Gastrocnemius medialis (tissue), 4 donors: Measurements from ENCODE around the gene MIXL1. TPM values are rescaled to one million over a fixed set of nuclear protein-coding genes. Genes with fewer than 3 reads are reported as not detected.

Experiments
- ATAC-seq, 2 donors: fragments of 150-250 bp; one replicate each; pipeline ENCODE4 v1.9.1; 2016
- DNase-seq, 2 donors: peaks; one replicate each; pipeline ENCODE4 v3.0.0-alpha.2; 2019
- H3K27ac ChIP-seq, 4 donors: fragments of 200-600 bp; sonication (generic); 1 replicate in 1 of 4; 2 replicates in 3 of 4; pipeline ENCODE4 v1.5.1; 2016 to 2018; ENCODE audit warnings: mild to moderate bottlenecking in 2 of 4, moderate library complexity in 1 of 4
- H3K27me3 ChIP-seq, 3 donors: fragments of 200-600 bp; sonication (generic) in 2 of 3; 1 replicate in 1 of 3; 2 replicates in 2 of 3; pipeline versions ENCODE4 v1.5.1 to v1.6.0; 2016 to 2019; ENCODE audit warnings: mild to moderate bottlenecking in 1 of 3, moderate library complexity in 1 of 3
- H3K36me3 ChIP-seq, 2 donors: fragments of 200-600 bp; sonication (generic) in 1 of 2; one replicate each; pipeline ENCODE4 v1.5.1; 2017 to 2018
- H3K4me1 ChIP-seq, 2 donors: fragments of 200-600 bp; sonication (generic) in 1 of 2; one replicate each; pipeline ENCODE4 v1.5.1; 2016 to 2017; ENCODE audit warnings: mild to moderate bottlenecking in 2 of 2
- H3K4me3 ChIP-seq, 4 donors: fragments of 200-600 bp; sonication (generic) in 3 of 4; 1 replicate in 1 of 4; 2 replicates in 3 of 4; pipeline ENCODE4 v1.5.1; 2016 to 2019; ENCODE audit warnings: mild to moderate bottlenecking in 2 of 4
- H3K9me3 ChIP-seq, 3 donors: fragments of 200-600 bp; sonication (generic) in 2 of 3; 1 replicate in 1 of 3; 2 replicates in 2 of 3; pipeline ENCODE4 v1.5.1; 2016 to 2019
- POLR2A ChIP-seq, 2 donors: fragments of 450-650 bp; IDR thresholded peaks; one replicate each; pipeline ENCODE4 v1.6.1; 2017; ENCODE audit warnings: antibody characterized with exemption in 2 of 2, mild to moderate bottlenecking in 2 of 2, moderate library complexity in 2 of 2
- in situ Hi-C, 4 donors: fragments of 200-750 bp; cut with MboI; loops; one replicate each; pipeline versions ENCODE4 v1.15.0 to v1.8.0; 2017; ENCODE audit warnings: low sequenced_read_pairs in 4 of 4
- intact Hi-C: fragments of 100-400 bp; cut with DNase I; formaldehyde crosslinking; loops from one replicate; pipeline ENCODE4 v1.15.1; 2023; ENCODE audit warnings: low total_unique reads
- total RNA-seq, 4 donors: library from RNA; depleted of rRNA; stranded (reverse); fragments of >200 nt; gene quantifications; one replicate each; pipeline versions ENCODE4 v1.1.0 to v1.2.3, GENCODE V29; 2016
- TF ChIP-seq, protein P1 (sequence below), 5 experiments: fragments of 450-650 bp in 3 of 5; fragments of 200-600 bp in 2 of 5; sonication (generic) in 2 of 5; IDR thresholded peaks in 4 of 5; conservative IDR thresholded peaks in 1 of 5; 1 replicate in 4 of 5; 2 replicates in 1 of 5; pipeline ENCODE4 v1.5.1; 2016 to 2019; ENCODE audit warnings: antibody characterized with exemption in 5 of 5, mild to moderate bottlenecking in 3 of 5, moderate library complexity in 3 of 5

Gene MIXL1
- total RNA-seq, 4 donors from 2014 or later = not detected

DNA sequence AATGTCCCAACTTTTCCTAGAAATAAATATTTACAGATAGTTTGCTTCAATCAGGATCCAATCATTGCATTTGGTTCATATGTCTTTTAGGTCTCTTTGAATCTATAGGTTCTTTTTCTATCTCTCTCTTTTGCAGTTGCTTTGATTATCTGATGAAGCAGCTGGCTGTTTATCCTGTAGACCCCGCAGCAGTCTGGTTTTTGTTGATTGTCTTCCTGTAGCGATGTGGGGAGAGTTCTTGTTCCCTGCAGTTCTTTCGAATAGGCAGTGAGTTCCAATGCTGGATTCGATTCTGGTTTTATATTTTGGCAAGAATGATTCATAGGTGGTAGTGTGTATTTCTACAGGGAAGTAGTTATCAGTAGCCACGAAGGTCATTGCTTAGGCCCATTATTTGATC lies 7.4 kb upstream of the MIXL1 start:
- no peaks in the 10 kb centered on the region for H3K36me3 ChIP-seq
- no peaks in the 10 kb centered on the region for H3K27me3 ChIP-seq
- intact Hi-C loops (no loop called here), in situ Hi-C loops (no loop called here)
- H3K4me1 ChIP-seq = no peaks in the 10 kb centered on the region
- no peak for DNase-seq
- H3K4me3 ChIP-seq = no peak overlapping the region
- ATAC-seq = no peak
- H3K9me3 ChIP-seq = no peaks in the 10 kb centered on the region
- no peak for TF ChIP-seq POLR2A (IDR thresholded peaks at IDR 0.05)
- no peak overlapping the region for H3K27ac ChIP-seq

GRCh38 chr1:226217273-226217672 lies 6.2 kb upstream of the MIXL1 start:
- H3K36me3 ChIP-seq = no peaks in the 10 kb centered on the region
- no peaks in the 10 kb centered on the region for H3K4me1 ChIP-seq
- no peaks in the 10 kb centered on the region for H3K27me3 ChIP-seq
- DNase-seq (no peak), ATAC-seq (no peak)
- intact Hi-C loops (no loop called here), in situ Hi-C loops (no loop called here)
- TF ChIP-seq, protein P1, sequence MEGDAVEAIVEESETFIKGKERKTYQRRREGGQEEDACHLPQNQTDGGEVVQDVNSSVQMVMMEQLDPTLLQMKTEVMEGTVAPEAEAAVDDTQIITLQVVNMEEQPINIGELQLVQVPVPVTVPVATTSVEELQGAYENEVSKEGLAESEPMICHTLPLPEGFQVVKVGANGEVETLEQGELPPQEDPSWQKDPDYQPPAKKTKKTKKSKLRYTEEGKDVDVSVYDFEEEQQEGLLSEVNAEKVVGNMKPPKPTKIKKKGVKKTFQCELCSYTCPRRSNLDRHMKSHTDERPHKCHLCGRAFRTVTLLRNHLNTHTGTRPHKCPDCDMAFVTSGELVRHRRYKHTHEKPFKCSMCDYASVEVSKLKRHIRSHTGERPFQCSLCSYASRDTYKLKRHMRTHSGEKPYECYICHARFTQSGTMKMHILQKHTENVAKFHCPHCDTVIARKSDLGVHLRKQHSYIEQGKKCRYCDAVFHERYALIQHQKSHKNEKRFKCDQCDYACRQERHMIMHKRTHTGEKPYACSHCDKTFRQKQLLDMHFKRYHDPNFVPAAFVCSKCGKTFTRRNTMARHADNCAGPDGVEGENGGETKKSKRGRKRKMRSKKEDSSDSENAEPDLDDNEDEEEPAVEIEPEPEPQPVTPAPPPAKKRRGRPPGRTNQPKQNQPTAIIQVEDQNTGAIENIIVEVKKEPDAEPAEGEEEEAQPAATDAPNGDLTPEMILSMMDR (IDR thresholded peaks at IDR 0.05 in 4 of 5, conservative IDR thresholded peaks at IDR 0.05 in 1 of 5) = no peak
- TF ChIP-seq POLR2A (IDR thresholded peaks at IDR 0.05) = no peak
- no peak overlapping the region for H3K27ac ChIP-seq
- no peaks in the 10 kb centered on the region for H3K9me3 ChIP-seq
- no peak overlapping the region for H3K4me3 ChIP-seq

DNA sequence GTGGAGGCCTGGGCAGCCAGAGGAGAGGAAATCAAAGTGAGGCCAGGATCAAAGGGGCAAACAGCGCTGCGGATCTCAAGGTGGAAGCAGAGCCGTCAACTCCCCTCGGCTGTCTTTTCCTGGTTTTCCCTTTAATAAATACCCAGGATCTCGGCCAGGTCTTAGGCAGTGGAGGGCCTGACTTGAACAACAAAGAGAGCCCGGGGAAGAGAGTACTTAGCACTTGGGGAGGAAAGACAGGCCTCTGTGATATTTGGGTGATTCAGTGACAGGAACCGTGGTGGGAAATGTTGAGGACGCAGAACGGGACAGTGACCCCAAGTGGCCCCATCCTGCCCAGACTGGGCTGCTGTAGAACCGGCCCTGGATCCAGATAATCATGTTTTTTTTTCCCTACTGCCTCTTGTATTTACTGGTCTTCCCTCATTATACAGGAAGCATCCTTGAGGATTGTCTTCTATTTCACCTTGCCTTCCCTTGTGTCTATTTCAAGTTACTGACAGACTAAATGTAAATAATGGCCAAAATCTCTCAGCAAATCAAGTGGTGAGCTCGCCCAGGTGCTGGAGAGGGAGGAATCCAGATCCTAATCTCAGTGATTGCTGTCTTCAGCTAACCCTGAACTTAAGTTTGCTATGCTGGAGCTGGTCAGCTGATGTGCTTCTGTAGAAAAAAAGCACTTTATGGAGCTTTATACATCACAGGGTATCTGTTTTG lies 2.8 kb upstream of the MIXL1 start:
- H3K27ac ChIP-seq = no peak overlapping the region
- peaks cover 19 to 23% (median 19%) of the 10 kb centered on the region in 3 donors for H3K27me3 ChIP-seq
- H3K4me1 ChIP-seq = no peaks in the 10 kb centered on the region
- DNase-seq = no peak
- intact Hi-C loops (no loop called here), in situ Hi-C loops (no loop called here)
- ATAC-seq = no peak
- H3K9me3 ChIP-seq = no peaks in the 10 kb centered on the region
- no peak overlapping the region for H3K4me3 ChIP-seq
- TF ChIP-seq, protein P1 (IDR thresholded peaks at IDR 0.05 in 4 of 5, conservative IDR thresholded peaks at IDR 0.05 in 1 of 5) = no peak
- no peak for TF ChIP-seq POLR2A (IDR thresholded peaks at IDR 0.05)
- no peaks in the 10 kb centered on the region for H3K36me3 ChIP-seq

- Histone ChIP-seq H3K27ac (no peak overlapping the region), H3K9me3 (no peaks in the 10 kb centered on the region), H3K36me3 (no peaks in the 10 kb centered on the region), H3K27me3 (peaks cover 19 to 28% (median 22%) of the 10 kb centered on the region in 3 donors), H3K4me3 (no peak overlapping the region), H3K4me1 (no peaks in the 10 kb centered on the region)
- in situ Hi-C loops (no loop called here), intact Hi-C loops (no loop called here)
- TF ChIP-seq, protein P1 (IDR thresholded peaks at IDR 0.05 in 4 of 5, conservative IDR thresholded peaks at IDR 0.05 in 1 of 5) = no peak
- TF ChIP-seq POLR2A (IDR thresholded peaks at IDR 0.05) = no peak
- ATAC-seq (no peak), DNase-seq (no peak)
These were observed 778 bp upstream of the MIXL1 start for GRCh38 chr1:226222686-226223085.

DNA sequence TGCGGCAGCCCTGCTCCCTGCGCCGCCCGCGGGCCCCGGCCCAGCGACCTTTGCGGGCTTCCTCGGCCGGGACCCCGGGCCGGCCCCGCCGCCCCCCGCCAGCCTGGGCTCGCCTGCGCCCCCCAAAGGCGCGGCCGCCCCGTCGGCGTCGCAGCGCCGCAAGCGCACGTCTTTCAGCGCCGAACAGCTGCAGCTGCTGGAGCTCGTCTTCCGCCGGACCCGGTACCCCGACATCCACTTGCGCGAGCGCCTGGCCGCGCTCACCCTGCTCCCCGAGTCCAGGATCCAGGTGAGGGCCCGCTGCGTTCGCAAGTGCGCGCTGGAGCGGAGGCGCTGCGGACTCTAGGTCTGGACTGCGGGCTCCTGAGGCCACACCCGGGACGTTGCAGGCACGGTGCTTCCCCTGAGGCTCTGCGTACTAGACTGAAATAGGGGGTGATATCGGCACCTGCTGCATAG lies 351 bp downstream of the MIXL1 start:
- H3K4me3 ChIP-seq = peak overlapping the region in 3 of 4 donors; percentile 28 to 31 (median 30)
- no peaks in the 10 kb centered on the region for H3K36me3 ChIP-seq
- H3K27me3 ChIP-seq = peaks cover 19 to 28% (median 22%) of the 10 kb centered on the region in 3 donors
- intact Hi-C loops (no loop called here), in situ Hi-C loops (no loop called here)
- DNase-seq (no peak), ATAC-seq (no peak)
- H3K27ac ChIP-seq = no peak overlapping the region
- H3K9me3 ChIP-seq = no peaks in the 10 kb centered on the region
- TF ChIP-seq, protein P1 (IDR thresholded peaks at IDR 0.05 in 4 of 5, conservative IDR thresholded peaks at IDR 0.05 in 1 of 5) = no peak
- no peak for TF ChIP-seq POLR2A (IDR thresholded peaks at IDR 0.05)
- H3K4me1 ChIP-seq = no peaks in the 10 kb centered on the region
